ENCODE data around the gene ADGRE3.
A peak's percentile ranks its signal among the peaks of the same experiment; 100 is the strongest.

Gene ADGRE3
- total RNA-seq, result 0 to 0.13 reads per million in 2 donors

- DNase-seq, result peak in 1 of 5 experiments; percentile 30
Observed at GRCh38 chr19:14674764-14675163, at the start of gene ADGRE3. ADGRE3 (minus strand) TSS chr19:14674844; CDS start chr19:14674770, 74 bp downstream.

GRCh38 chr19:14722127-14722526, 47.5 kb upstream of the ADGRE3 start:
- DNase-seq, result no peak

- DNase-seq, result no peak
Observed at GRCh38 chr19:14719162-14719561, 44.5 kb upstream of the ADGRE3 start.

GRCh38 chr19:14718522-14719116, 44.0 kb upstream of the ADGRE3 start:
- peak in 1 of 5 experiments; percentile 3 for DNase-seq

GRCh38 chr19:14715841-14716240, 41.2 kb upstream of the ADGRE3 start:
- no peak for DNase-seq

GRCh38 chr19:14704450-14704849, 29.8 kb upstream of the ADGRE3 start:
- no peak for DNase-seq

GRCh38 chr19:14703833-14704232, 29.2 kb upstream of the ADGRE3 start:
- DNase-seq, result no peak

GRCh38 chr19:14700711-14701375, 26.2 kb upstream of the ADGRE3 start:
- DNase-seq, result no peak

GRCh38 chr19:14699641-14700040, 25.0 kb upstream of the ADGRE3 start:
- no peak for DNase-seq

GRCh38 chr19:14695471-14695870, 20.8 kb upstream of the ADGRE3 start:
- no peak for DNase-seq

GRCh38 chr19:14694641-14695266, 20.1 kb upstream of the ADGRE3 start:
- no peak for DNase-seq

- DNase-seq, result peak; percentile 92 to 99 (median 97)
Observed at GRCh38 chr19:14689598-14690503, 15.2 kb upstream of the ADGRE3 start, which contains the start of gene ZNF333. ZNF333 (plus strand) TSS chr19:14690048; CDS start chr19:14693492, 3,444 bp downstream.

GRCh38 chr19:14686411-14686810, 11.8 kb upstream of the ADGRE3 start:
- peak in 3 of 5 experiments; percentile 5 to 40 (median 25) for DNase-seq

GRCh38 chr19:14683439-14683838, 8.8 kb upstream of the ADGRE3 start:
- peak in 1 of 5 experiments; percentile 59 for DNase-seq

GRCh38 chr19:14682084-14682483, 7.4 kb upstream of the ADGRE3 start:
- DNase-seq, result no peak

GRCh38 chr19:14678199-14678598, 3.6 kb upstream of the ADGRE3 start:
- DNase-seq, result peak in 1 of 5 experiments; percentile 26

- peak in 2 of 5 experiments; percentile 47 to 84 for DNase-seq
Observed at GRCh38 chr19:14677464-14677863, 2.8 kb upstream of the ADGRE3 start.

- DNase-seq, result peak in 2 of 5 experiments; percentile 53 to 75
Observed at GRCh38 chr19:14676762-14677161, 2.1 kb upstream of the ADGRE3 start.

- no peak for DNase-seq
Observed at GRCh38 chr19:14673088-14673487, 1.6 kb downstream of the ADGRE3 start.

GRCh38 chr19:14672188-14672872, 2.3 kb downstream of the ADGRE3 start:
- peak in 1 of 5 experiments; percentile 73 for DNase-seq

- no peak for DNase-seq
Observed at GRCh38 chr19:14670408-14670807, 4.2 kb downstream of the ADGRE3 start.

- DNase-seq, result no peak
Observed at GRCh38 chr19:14669940-14670339, 4.7 kb downstream of the ADGRE3 start.

Measured in T-helper 2 cell (primary cell).